GM19035 (cell line): ENCODE results near the gene MYOF.

Experiments used
- ATAC-seq: cut with Tn5 transposase; IDR thresholded peaks from one replicate; pipeline ENCODE4 v1.9.1; 2021; ENCODE audit not compliant: unreplicated experiment

MYOF gene

GRCh38 chr10:93261089-93261488 lies 221.0 kb downstream of the MYOF start:
- no peak for ATAC-seq

DNA sequence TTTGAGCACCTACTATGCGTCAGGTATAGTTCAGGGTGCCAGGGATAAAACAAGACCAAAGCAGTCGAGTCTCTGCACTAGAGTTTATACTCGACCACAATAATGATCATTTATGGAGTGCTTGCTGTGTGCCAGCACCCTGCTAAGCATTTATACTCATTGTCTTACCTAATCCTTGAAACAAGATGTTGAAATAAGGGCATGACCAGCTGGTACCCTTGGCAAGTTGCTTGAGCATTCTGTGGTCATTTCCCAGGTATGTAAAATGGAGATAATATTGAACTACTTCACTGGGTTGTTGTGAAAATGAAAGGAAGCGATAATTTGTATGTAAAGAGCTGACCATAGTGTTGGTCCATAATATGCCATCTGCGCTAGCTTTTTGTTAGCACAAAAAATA lies 223.0 kb downstream of the MYOF start:
- no peak for ATAC-seq
